HUES6 (cell line): ENCODE data around the gene CHI3L2.

Experiments used
- H3K27ac ChIP-seq: 2 replicates; pipeline ENCODE4 v1.7.0; 2013; ENCODE audit warnings: low read depth, mild to moderate bottlenecking, low read length, inconsistent platforms
- H3K27me3 ChIP-seq: 2 replicates; pipeline ENCODE4 v1.6.1; 2013; ENCODE audit warnings: low read length; ENCODE audit not compliant: control insufficient read depth, insufficient read depth
- H3K36me3 ChIP-seq: 2 replicates; pipeline ENCODE4 v1.6.1; 2013; ENCODE audit warnings: low read length; ENCODE audit not compliant: control insufficient read depth, insufficient read depth
- H3K4me1 ChIP-seq: 2 replicates; pipeline ENCODE4 v1.6.1; 2013; ENCODE audit warnings: low read length; ENCODE audit not compliant: control insufficient read depth, insufficient read depth
- H3K4me3 ChIP-seq: 2 replicates; pipeline ENCODE4 v1.5.1; 2013; ENCODE audit warnings: low read depth, low read length
- H3K9ac ChIP-seq: one replicate; pipeline ENCODE4 v1.6.1; 2013; ENCODE audit warnings: mild to moderate bottlenecking, low read length
- H3K9me3 ChIP-seq: 2 replicates; pipeline ENCODE4 v1.6.1; 2013; ENCODE audit warnings: low read depth, low read length; ENCODE audit not compliant: control insufficient read depth, insufficient read depth

CHI3L2 gene

DNA sequence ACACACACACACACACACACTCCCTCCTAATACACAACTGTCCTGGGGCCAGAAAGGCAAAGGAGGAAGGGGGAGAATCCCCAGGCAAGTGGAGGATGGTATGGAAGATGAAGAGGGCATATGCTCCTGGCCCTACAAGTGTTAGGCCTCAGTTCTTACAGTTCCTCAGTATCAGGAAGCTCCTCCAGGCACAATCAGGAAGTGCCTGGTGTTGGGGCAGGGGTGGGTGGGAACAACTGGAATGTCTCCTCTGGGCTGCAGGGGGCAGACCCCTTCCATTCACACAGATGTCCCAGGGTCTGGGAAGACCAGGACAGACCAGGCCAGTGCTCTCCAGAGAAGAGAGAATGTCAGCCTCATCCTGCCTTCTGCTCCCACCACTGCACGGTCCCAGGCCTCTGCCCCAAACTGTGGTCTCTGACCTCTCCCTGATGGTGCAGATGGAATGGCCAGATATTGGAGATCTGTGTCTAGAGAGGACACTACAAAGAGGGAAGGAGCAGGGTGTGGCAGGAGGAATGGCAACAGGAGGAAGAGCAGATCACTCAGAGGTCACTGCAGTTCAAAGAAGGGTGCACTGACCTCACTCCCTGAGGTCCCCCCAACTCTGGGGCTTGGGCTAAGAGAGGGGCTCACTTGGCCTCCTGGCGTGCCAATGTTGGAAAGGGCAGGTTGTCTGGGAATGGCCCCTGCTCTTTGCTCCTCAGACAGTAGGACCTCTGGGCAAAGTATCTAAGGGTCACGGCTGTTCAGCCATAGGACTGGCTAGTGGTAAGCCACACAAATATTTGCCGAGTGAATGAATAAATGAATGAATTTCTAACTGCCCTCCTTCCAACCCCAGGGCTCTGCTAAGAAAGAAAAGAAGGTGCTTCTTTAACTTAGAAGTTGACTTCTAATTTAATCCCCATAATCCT is 24.5 kb upstream of the CHI3L2 start:
- H3K9ac ChIP-seq = no peak overlapping the region
- no peaks in the 10 kb centered on the region for H3K9me3 ChIP-seq
- H3K36me3 ChIP-seq = no peaks in the 10 kb centered on the region
- peaks cover 4% of the 10 kb centered on the region; the same call in 1 of the 2 replicates for H3K4me1 ChIP-seq
- H3K27me3 ChIP-seq = peaks cover 33% of the 10 kb centered on the region
- no peak overlapping the region for H3K27ac ChIP-seq
- no peak overlapping the region for H3K4me3 ChIP-seq

DNA sequence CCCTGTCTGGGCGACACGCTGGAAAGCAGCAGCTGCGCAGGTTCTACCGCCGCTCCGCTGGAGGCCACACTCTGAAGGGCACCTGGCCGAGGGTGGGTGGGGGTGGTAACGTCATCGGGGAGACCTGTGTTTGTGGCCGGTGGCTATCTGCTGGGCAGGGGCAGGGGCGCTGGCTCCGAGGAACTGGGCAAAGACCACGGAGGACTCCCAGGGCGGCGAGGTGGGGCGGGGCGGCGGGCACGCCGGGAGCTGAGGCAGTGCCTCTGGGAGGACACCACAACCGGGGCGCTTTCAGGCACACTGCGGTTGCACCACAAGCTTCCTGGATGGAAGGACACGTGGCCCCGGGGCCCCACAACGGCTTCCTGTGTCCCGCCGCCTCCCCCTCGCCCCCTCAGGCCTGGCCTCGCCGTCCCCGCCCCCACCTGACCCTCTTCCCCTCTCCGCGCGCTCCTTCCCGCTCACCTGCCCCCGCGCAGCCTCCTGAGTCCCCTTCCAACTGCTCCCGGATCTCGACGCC is 23.8 kb upstream of the CHI3L2 start:
- no peak overlapping the region; the same call in 1 of the 2 replicates for H3K4me3 ChIP-seq
- H3K27ac ChIP-seq = no peak overlapping the region
- H3K27me3 ChIP-seq = peaks cover 33% of the 10 kb centered on the region
- H3K36me3 ChIP-seq = no peaks in the 10 kb centered on the region
- no peaks in the 10 kb centered on the region for H3K9me3 ChIP-seq
- no peak overlapping the region for H3K9ac ChIP-seq
- peaks cover 4% of the 10 kb centered on the region; the same call in 1 of the 2 replicates for H3K4me1 ChIP-seq

DNA sequence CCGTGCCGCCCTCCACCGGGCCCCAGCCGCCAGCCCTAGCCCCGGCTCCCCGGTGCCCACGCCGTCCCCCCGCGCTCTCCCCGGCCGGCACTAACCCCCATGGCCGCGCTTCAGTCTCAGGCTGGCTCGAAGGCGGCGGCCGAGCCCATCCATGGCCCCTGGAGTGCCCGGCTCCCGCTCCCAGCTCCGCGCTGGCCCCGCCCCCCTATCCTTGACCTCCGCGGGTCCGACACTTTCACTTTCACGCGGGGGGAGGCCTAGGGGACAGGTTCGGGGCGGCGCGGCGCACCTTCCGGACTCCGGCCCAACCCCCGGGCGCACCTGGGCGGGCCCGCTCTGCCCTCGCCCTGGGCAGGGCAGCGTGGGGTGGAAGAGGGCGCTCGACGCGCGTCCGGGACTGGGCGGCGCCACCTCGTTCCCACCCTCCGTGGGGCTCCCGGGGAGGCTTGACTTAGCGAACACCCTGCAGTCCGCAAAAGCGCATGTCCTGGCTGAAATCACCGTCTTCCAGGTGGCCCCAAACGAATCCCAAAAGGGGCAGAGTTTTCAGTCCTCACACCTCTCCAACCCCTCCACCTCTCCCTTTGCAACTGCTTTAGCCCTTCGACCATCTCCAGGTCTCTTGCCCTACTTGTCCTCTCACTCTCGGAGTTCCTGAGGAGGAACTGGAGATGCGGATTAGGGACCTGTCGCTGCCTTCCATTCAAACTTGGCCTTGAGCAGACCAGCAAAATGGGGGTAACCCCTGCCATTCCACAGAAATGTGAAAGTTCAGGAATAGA is 23.1 kb upstream of the CHI3L2 start:
- peaks cover 33% of the 10 kb centered on the region for H3K27me3 ChIP-seq
- H3K4me1 ChIP-seq = peaks cover 4% of the 10 kb centered on the region; the same call in 1 of the 2 replicates
- H3K9me3 ChIP-seq = no peaks in the 10 kb centered on the region
- peak overlapping the region; percentile 35; the same call in 1 of the 2 replicates for H3K4me3 ChIP-seq
- no peaks in the 10 kb centered on the region for H3K36me3 ChIP-seq
- H3K9ac ChIP-seq = no peak overlapping the region
- H3K27ac ChIP-seq = no peak overlapping the region

DNA sequence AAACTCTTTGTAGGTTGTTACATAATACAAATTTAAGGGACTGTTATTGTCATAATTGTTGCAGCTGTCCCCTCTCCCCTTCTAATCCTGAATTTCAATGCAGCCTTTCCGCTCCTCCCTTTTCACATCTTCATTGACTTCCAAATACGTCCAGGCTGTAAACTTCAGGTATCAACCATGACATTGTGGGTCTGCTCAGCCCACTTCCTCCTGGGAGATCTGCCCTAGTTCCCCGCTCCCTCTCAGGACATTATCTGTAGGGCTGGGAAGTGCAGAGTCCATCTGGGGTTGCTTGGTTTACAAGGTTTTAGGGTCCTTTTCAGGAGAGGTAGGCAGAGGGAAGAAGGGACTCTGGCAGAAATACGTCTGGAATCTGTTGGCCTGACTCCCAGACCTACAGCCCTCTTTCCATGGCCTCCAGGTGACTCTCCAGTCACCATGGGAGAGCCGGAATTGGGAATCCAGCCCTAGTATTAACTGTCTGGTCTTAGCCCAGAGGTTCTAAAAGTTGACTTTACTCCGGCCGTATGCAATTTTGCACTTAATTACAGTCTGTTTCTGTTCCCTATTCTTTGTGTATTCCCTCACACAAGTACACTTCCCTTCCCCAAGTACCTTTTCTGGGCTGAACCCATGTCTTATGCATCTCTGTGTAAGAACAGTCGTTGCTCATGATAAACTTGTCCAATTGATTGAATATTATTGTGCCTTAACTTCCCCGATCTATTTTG is 22.4 kb upstream of the CHI3L2 start:
- peaks cover 33% of the 10 kb centered on the region for H3K27me3 ChIP-seq

DNA sequence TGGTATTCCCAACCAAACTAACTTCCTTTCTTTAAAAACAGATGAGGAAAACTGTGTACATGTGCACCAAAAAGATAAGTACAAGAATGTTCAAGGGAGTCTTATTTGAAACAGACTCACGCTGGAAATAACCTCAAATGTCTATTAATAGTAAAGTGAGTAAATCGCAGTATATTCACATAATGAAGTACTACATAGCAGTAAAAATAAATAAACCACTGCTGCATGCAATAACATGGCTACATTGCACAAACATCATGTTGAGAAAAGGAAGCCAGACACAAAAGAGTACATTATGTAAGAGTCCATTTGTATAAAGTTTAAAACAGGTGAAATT is 21.8 kb upstream of the CHI3L2 start:
- peaks cover 33% of the 10 kb centered on the region for H3K27me3 ChIP-seq
- H3K9me3 ChIP-seq = no peaks in the 10 kb centered on the region
- no peak overlapping the region for H3K4me3 ChIP-seq
- H3K9ac ChIP-seq = no peak overlapping the region
- H3K27ac ChIP-seq = no peak overlapping the region
- no peaks in the 10 kb centered on the region for H3K36me3 ChIP-seq
- H3K4me1 ChIP-seq = peaks cover 4% of the 10 kb centered on the region; the same call in 1 of the 2 replicates

More for the DNA sequence above, 22.4 kb upstream of the CHI3L2 start:
- no peaks in the 10 kb centered on the region for H3K36me3 ChIP-seq
- no peak overlapping the region for H3K27ac ChIP-seq
- no peak overlapping the region for H3K9ac ChIP-seq
- H3K4me3 ChIP-seq = no peak overlapping the region
- H3K4me1 ChIP-seq = peaks cover 4% of the 10 kb centered on the region; the same call in 1 of the 2 replicates
- H3K9me3 ChIP-seq = no peaks in the 10 kb centered on the region

DNA sequence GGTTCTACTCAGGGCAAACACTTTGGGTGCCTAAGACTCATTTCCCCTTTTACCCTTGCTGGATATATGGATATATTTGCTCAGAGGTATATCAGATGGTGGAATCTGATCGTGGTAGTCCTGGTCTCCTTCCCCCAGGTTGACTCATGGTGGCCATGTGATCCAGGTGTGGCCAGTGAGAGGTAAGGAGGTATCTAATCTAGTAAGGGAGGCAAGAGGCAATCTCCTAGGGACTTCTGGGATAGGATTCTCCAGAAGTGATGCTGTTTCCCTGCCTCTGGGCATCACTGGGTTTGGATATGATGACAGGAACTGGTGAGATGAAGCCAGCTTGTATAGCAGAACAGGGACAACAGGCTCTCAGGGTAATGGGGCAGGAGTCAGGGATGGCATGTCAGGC is 18.6 kb upstream of the CHI3L2 start:
- H3K4me1 ChIP-seq = 0 out of 2 replicates have a peak, but pooled peaks cover under 1% of the 10 kb centered on the region
- no peak overlapping the region for H3K4me3 ChIP-seq
- no peak overlapping the region for H3K27ac ChIP-seq

DNA sequence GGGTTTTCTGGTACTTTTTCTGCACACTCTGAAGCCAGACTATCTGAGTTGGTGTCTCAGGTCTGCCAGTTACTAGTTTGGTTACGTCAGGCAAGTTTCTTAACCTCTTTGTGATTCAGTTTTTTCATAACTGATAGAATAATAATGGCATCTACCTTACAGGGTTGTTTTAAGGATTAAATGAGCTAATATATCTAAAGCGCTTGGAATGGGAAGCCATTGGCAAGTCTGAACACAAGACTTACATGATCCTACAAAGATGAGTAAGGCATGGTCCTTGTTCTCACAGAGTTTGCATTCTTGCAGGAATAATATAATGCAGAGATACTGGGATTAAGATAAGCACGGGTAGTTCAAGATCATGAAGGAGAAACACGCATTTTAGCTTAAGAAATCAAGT is 17.9 kb upstream of the CHI3L2 start:
- Histone ChIP-seq H3K36me3 (no peaks in the 10 kb centered on the region), H3K4me3 (no peak overlapping the region), H3K27me3 (peaks cover 15% of the 10 kb centered on the region), H3K27ac (no peak overlapping the region), H3K9me3 (no peaks in the 10 kb centered on the region), H3K4me1 (0 out of 2 replicates have a peak, but pooled peaks cover 7% of the 10 kb centered on the region), H3K9ac (no peak overlapping the region)

More for the DNA sequence above, 18.6 kb upstream of the CHI3L2 start:
- H3K9me3 ChIP-seq = no peaks in the 10 kb centered on the region
- peaks cover 22% of the 10 kb centered on the region for H3K27me3 ChIP-seq
- H3K36me3 ChIP-seq = no peaks in the 10 kb centered on the region
- H3K9ac ChIP-seq = no peak overlapping the region

DNA sequence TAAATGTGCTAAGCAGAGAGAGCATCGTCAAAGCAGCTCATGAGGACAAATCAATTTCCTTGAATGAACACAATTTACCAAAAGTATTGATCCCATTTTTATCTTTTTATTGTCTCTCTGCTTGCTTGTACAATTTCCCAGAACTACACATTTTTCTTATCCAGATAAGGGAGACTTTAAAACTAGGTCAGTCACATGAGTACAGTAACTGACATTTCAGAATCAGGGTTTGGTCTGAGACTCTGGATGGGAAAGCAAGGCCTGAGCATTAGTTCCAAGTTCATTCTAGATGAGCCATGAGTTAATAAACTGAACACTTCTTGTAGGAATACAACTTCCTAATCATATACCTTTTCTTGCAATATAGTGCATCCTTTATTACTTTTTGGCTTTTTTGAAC is 15.6 kb upstream of the CHI3L2 start:
- Histone ChIP-seq H3K4me1 (peaks cover 7% of the 10 kb centered on the region; the same call in 1 of the 2 replicates), H3K27me3 (no peaks in the 10 kb centered on the region), H3K9ac (no peak overlapping the region), H3K9me3 (no peaks in the 10 kb centered on the region), H3K4me3 (no peak overlapping the region), H3K36me3 (no peaks in the 10 kb centered on the region), H3K27ac (no peak overlapping the region)

DNA sequence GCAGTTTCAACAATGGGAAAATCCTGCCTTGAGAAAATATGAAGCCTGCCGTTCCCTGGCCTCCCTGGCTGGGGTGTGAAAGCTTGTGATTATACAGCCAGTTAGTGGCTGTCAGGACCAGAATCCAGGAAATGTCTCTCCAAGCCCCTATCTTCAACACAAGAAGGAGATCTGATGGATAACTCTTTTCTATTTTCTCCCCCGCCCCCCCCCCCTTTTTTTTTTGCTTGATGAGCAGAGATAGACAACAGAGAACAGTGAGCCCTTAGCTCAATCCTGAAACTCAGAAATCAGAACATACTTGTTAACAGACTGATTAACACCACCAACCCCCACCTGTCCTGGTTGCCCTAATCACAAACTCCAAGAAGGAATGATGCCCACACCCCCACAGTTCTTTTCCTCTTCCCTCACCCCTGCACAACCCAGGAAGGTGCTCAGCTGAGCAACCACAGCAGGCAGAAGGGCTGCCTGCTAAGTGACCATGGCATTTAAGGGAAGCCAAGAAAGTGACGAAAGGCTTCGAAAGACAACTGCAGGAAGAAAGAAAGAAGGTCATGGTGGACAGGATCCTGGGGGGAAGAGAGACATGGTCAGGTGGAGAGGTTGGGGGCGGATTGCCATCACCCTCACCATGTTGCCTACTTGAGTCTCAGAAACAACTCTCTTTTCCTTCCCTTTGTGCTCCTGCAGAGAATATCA is 14.7 kb upstream of the CHI3L2 start:
- Histone ChIP-seq H3K4me1 (peaks cover 7% of the 10 kb centered on the region; the same call in 1 of the 2 replicates), H3K36me3 (no peaks in the 10 kb centered on the region), H3K9me3 (no peaks in the 10 kb centered on the region), H3K27me3 (no peaks in the 10 kb centered on the region), H3K4me3 (no peak overlapping the region), H3K9ac (no peak overlapping the region), H3K27ac (no peak overlapping the region)

DNA sequence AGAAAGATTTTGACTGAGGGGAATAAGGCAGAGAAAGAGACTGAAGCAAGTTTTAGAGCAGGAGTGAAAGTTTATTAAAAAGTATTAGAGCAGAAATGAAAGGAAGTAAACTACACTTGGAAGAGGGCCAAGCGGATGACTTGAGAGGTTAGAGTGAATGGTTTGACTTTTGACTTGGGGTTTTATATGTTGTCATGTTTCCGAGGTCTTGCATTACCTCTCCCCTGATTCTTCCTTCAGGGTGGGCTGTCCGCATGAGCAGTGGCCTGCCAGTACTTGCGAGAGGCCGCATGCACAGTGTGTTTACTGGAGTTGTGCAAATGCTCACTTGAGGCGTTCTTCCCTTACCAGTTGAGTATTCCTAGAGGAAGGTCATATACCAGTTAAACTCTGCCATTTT is 14.1 kb upstream of the CHI3L2 start:
- H3K27ac ChIP-seq = no peak overlapping the region
- H3K4me1 ChIP-seq = peaks cover 7% of the 10 kb centered on the region; the same call in 1 of the 2 replicates
- no peaks in the 10 kb centered on the region for H3K36me3 ChIP-seq
- no peaks in the 10 kb centered on the region for H3K27me3 ChIP-seq
- no peak overlapping the region for H3K4me3 ChIP-seq
- H3K9me3 ChIP-seq = no peaks in the 10 kb centered on the region
- no peak overlapping the region for H3K9ac ChIP-seq
